Measurements from ENCODE around the gene PLEKHA6.

DNA sequence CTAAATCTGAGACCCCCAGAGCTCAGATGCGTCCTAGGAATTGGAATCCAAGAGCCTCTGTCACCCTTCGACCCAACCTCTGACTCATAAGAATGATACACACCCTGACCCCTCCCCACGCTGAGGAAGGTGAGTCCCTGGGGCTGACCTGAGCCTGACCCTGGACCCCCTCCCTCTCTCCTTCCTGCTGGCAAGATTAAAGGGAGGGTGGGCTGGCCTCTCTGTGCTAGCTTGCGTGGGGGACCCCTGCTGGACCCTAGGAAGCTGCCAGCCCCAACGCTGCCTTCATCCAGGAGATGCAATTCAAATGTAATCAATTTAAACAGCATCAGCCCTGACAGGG is 627 bp downstream of the PLEKHA6 start:
- TF ChIP-seq, protein P1, sequence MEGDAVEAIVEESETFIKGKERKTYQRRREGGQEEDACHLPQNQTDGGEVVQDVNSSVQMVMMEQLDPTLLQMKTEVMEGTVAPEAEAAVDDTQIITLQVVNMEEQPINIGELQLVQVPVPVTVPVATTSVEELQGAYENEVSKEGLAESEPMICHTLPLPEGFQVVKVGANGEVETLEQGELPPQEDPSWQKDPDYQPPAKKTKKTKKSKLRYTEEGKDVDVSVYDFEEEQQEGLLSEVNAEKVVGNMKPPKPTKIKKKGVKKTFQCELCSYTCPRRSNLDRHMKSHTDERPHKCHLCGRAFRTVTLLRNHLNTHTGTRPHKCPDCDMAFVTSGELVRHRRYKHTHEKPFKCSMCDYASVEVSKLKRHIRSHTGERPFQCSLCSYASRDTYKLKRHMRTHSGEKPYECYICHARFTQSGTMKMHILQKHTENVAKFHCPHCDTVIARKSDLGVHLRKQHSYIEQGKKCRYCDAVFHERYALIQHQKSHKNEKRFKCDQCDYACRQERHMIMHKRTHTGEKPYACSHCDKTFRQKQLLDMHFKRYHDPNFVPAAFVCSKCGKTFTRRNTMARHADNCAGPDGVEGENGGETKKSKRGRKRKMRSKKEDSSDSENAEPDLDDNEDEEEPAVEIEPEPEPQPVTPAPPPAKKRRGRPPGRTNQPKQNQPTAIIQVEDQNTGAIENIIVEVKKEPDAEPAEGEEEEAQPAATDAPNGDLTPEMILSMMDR (IDR thresholded peaks at IDR 0.05 in 8 of 11, conservative IDR thresholded peaks at IDR 0.05 in 3 of 11): no peak
- TF ChIP-seq POLR2AphosphoS5 (IDR thresholded peaks at IDR 0.05) (no peak), POLR2A (IDR thresholded peaks at IDR 0.05) (no peak)
